GM08714 (cell line): Measurements from ENCODE around the gene TBC1D1.

ENCODE experiments used
- H3K4me3 ChIP-seq: fragments of 200-500 bp; sonication (Bioruptor generic); 2 replicates; pipeline ENCODE4 v1.5.1; 2014; ENCODE audit warnings: mild to moderate bottlenecking, low read length, inconsistent platforms
- ZNF274 ChIP-seq: IDR thresholded peaks from 2 replicates; pipeline ENCODE4 v1.6.1; 2012; ENCODE audit warnings: mild to moderate bottlenecking, low read depth, low read length

Gene TBC1D1

DNA sequence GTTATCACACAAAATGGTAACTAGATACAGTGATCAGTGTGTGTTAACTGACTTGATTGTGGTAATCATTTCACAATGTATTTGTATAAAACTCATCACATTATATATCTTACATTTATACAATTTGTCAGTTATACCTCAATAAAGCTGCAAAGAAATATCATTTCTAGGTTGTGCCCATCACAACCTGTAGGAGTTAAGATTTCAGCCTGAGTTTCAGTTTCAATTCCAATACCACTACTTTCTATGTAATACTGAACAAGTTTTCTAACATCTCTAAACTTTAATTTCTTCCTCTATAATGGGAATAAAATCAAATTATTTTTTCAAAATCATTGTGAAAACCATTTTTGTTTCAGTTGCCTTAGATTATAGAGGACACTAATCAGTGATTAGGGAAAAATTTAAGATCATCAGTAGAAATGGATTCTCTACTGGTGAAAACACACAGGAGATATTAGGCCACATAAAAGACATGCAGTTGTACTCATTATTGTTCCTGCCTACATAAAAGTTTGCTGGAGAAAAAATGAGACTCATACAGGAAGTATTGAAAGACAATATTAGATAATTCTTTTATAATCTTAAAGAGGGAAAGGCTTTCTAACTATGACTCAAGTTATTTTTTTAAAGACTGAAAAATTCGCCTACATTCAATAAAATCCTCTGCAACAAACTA is 18.4 kb upstream of the TBC1D1 start:
- no peak for TF ChIP-seq ZNF274
- H3K4me3 ChIP-seq, result no peak overlapping the region

GRCh38 chr4:37873386-37873785 is 17.5 kb upstream of the TBC1D1 start:
- no peak for TF ChIP-seq ZNF274
- H3K4me3 ChIP-seq, result no peak overlapping the region

- H3K4me3 ChIP-seq, result no peak overlapping the region
- no peak for TF ChIP-seq ZNF274
Measured at GRCh38 chr4:37876156-37876555, 14.7 kb upstream of the TBC1D1 start.

DNA sequence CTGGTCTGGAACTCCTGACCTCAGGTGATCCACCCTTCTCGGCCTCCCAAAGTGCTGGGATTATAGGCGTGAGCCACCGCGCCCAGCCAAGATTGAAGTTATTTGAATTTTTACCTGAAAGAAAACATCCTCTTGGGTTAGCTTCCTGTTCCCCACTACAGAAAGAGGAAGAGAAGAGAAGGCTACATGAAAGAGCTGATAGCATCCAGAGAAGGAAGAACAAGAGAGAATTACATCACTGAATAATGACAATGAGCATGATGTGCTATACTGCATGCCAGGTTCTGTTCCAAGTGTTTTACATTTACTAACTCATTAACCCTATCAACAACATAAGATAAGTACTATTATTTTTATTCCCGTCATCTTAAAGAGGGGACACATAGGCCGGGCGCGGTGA is 11.5 kb upstream of the TBC1D1 start:
- TF ChIP-seq ZNF274, result no peak

GRCh38 chr4:37881811-37882210 is 9.1 kb upstream of the TBC1D1 start:
- no peak overlapping the region for H3K4me3 ChIP-seq
- no peak for TF ChIP-seq ZNF274

More for the DNA sequence above, 11.5 kb upstream of the TBC1D1 start:
- no peak overlapping the region for H3K4me3 ChIP-seq

DNA sequence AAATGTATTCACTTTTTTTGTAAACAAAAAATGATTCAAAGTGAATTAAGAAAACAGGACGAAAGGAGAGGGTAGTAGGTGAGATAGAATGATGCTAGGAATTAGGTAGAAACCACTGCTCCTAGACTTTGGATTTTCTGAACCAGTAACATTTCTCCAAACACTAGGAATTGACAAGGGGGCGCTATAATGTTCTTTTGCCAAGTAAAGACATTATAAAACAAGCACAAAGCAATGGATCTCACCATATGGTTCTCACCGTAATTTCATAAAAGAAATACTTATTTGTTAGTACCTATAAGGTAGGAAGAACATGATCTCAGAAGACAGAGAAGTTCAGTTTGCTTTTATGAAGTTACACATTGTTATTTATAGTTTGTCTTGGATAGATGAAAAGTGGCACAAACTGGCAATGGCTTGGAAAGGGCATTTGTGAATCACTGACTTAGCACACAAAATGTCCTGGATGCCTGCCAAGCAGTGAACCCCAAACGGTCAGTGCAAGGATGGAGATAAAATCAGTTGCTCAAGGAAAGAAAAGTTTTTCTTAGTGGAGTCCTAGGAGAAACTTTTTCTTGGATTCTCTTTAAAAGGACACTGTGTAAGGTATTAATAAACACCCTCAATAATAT is 8.1 kb upstream of the TBC1D1 start:
- H3K4me3 ChIP-seq, result no peak overlapping the region

GRCh38 chr4:37884855-37885487 is 5.9 kb upstream of the TBC1D1 start:
- TF ChIP-seq ZNF274, result no peak
- H3K4me3 ChIP-seq, result no peak overlapping the region

More for the DNA sequence above, 8.1 kb upstream of the TBC1D1 start:
- TF ChIP-seq ZNF274, result no peak

GRCh38 chr4:37885496-37885895 is 5.4 kb upstream of the TBC1D1 start:
- H3K4me3 ChIP-seq, result no peak overlapping the region
- no peak for TF ChIP-seq ZNF274

GRCh38 chr4:37889849-37890800 is 759 bp upstream of the TBC1D1 start:
- H3K4me3 ChIP-seq, result peak overlapping the region; percentile 85; the same call in 1 of the 2 replicates
- TF ChIP-seq ZNF274, result no peak

- no peak for TF ChIP-seq ZNF274
- peak overlapping the region; percentile 85 for H3K4me3 ChIP-seq
Measured at GRCh38 chr4:37891260-37892159, 626 bp downstream of the TBC1D1 start.

DNA sequence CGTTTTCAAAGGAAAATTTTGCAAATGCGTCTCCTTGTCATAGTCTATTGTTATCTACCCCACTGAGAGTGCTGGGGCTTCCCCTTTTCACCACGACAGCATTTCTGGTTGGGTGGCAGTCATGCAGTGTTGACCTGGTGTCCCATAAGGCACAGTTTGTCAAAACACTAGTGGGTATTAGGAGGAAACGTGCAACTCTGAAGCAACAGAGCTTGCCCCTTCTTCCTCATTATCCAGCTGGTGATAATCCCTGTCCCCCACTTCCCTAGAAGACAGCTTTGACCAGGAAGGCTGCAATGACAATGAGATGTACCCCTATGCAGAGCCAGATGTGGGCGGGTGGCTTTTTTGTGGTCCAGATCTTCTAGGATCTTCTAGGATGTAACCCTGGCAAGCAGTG is 1.8 kb downstream of the TBC1D1 start:
- TF ChIP-seq ZNF274, result no peak

DNA sequence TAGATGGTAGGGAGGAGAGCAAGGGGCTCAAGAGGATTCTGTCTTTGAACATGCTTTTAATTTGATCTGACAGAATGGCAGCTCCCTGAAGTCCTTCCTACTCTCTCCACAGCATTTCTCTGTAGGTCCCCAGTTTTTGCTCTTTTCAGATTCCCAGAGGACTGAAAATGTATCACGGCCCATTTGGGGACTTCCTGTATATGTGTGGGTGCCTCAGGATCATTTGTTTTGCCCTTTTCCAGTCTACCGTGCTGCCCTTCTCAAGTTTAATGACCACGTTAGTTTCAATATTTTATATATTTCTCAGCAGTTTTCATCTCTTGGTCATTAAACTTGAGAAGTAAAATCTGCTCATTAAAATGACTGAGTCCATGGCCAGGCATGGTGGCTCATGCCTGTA is 2.3 kb downstream of the TBC1D1 start:
- H3K4me3 ChIP-seq, result peak overlapping the region; percentile 85; the same call in 1 of the 2 replicates
- TF ChIP-seq ZNF274, result no peak

More for the DNA sequence above, 1.8 kb downstream of the TBC1D1 start:
- peak overlapping the region; percentile 85; the same call in 1 of the 2 replicates for H3K4me3 ChIP-seq

- TF ChIP-seq ZNF274, result no peak
Measured at GRCh38 chr4:37895271-37895670, 4.4 kb downstream of the TBC1D1 start.

More at GRCh38 chr4:37895271-37895670, 4.4 kb downstream of the TBC1D1 start:
- no peak overlapping the region for H3K4me3 ChIP-seq
